Measurements from ENCODE around the gene IRF2BP1. TPM values are rescaled to one million over a fixed set of nuclear protein-coding genes. Genes with fewer than 3 reads are reported as not detected.

Gene IRF2BP1
- total and polyA plus RNA-seq, 10 donors, result 10.0 to 29.4 (median 22.5) TPM

DNA sequence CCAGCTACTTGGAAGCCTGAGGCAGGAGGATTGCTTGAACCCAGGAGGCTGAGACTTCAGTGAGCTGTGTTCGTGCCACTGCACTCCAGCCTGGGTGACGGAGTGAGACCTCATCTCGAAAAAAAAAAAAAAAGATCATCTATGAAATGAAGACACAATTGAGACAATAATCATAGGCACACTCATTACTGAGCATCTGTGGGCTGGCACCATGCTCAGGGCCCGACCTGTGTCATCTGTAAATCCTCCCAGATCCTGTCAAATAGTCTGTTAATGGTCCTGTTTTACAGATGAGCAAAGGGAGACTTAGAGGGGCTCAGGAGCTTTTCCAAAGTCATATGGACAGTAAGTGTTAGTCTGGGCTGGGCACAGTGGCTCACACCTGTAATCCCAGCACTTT lies 32.8 kb upstream of the IRF2BP1 start:
- Histone ChIP-seq H3K36me3 (no peaks in the 10 kb centered on the region), H3K27ac (no peak overlapping the region), H3K27me3 (replicated peaks in 1 of 7) (peaks cover 0 to 49% (median 0%) of the 10 kb centered on the region in 7 donors), H3K4me1 (no peaks in the 10 kb centered on the region), H3K4me3 (no peak overlapping the region), H3K9me3 (no peaks in the 10 kb centered on the region)
- 60 to 84% (median 73%) methylated on average over 4 of the region's 4 CpGs for WGBS, 5 donors
- no peak for DNase-seq
- no peak for TF ChIP-seq POLR2A (IDR thresholded peaks at IDR 0.05)
- TF ChIP-seq, protein P1, sequence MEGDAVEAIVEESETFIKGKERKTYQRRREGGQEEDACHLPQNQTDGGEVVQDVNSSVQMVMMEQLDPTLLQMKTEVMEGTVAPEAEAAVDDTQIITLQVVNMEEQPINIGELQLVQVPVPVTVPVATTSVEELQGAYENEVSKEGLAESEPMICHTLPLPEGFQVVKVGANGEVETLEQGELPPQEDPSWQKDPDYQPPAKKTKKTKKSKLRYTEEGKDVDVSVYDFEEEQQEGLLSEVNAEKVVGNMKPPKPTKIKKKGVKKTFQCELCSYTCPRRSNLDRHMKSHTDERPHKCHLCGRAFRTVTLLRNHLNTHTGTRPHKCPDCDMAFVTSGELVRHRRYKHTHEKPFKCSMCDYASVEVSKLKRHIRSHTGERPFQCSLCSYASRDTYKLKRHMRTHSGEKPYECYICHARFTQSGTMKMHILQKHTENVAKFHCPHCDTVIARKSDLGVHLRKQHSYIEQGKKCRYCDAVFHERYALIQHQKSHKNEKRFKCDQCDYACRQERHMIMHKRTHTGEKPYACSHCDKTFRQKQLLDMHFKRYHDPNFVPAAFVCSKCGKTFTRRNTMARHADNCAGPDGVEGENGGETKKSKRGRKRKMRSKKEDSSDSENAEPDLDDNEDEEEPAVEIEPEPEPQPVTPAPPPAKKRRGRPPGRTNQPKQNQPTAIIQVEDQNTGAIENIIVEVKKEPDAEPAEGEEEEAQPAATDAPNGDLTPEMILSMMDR (IDR thresholded peaks at IDR 0.05 in 8 of 11, conservative IDR thresholded peaks at IDR 0.05 in 3 of 11), result no peak
- intact Hi-C loops (cut with DNase I; ENCODE audit: low total_unique reads), result no loop called here

DNA sequence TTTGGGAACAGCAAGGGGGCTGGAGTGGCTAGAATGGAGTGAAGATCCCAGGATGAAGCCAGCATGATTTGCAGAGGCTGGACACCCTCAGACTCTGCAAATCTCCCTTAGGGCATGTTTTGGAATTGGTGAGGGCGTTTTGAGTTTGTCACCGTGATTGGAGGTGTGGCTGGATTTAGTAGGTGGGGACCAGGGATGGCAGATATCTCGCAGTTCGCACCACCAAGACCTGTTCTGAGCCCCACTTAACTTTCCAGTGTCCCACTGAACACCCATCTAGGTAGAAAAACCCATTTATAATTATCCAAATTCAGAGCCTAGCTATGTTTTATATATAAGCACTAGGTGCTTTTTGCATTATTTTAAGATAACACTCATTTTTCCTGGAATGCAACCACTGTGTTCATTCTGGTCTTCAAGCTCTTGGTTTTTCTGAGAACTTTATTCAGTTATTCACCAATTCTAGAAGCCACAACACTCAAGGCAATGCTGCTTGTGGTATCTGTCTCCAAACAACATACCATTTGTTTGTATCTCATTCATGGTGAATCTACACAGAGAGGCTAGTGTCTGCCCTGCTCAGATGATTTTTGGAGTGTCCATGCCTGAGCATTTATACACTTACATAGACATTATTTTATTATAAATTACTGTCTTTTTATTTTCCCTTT lies 31.6 kb upstream of the IRF2BP1 start:
- intact Hi-C loops (cut with DNase I; ENCODE audit: low total_unique reads), result no loop called here
- TF ChIP-seq, protein P1 (IDR thresholded peaks at IDR 0.05 in 8 of 11, conservative IDR thresholded peaks at IDR 0.05 in 3 of 11), result no peak
- TF ChIP-seq POLR2AphosphoS5 (IDR thresholded peaks at IDR 0.05) (no peak), POLR2A (IDR thresholded peaks at IDR 0.05) (no peak)
- H3K4me3 ChIP-seq, result no peak overlapping the region
- no peak for DNase-seq
- no peaks in the 10 kb centered on the region for H3K9me3 ChIP-seq
- H3K4me1 ChIP-seq, result no peaks in the 10 kb centered on the region
- H3K27me3 ChIP-seq (replicated peaks in 1 of 7), result peaks cover 0 to 61% (median 0%) of the 10 kb centered on the region in 7 donors
- no peaks in the 10 kb centered on the region for H3K36me3 ChIP-seq
- no peak overlapping the region for H3K27ac ChIP-seq
- 53 to 81% (median 70%) methylated on average over 4 of the region's 4 CpGs for WGBS, 5 donors

GRCh38 chr19:45913874-45914830 lies 28.2 kb upstream of the IRF2BP1 start, which contains the start of gene NANOS2:
Gene NANOS2, minus strand, starts transcription at chr19:45914778. Its CDS starts 85 bp downstream, at chr19:45914693.
- DNase-seq, result no peak
- intact Hi-C loops (cut with DNase I; ENCODE audit: low total_unique reads), result no loop called here
- TF ChIP-seq, protein P1 (IDR thresholded peaks at IDR 0.05 in 8 of 11, conservative IDR thresholded peaks at IDR 0.05 in 3 of 11), result no peak
- no peak for TF ChIP-seq POLR2A (IDR thresholded peaks at IDR 0.05)
- no peak within 1 kb of the TSS for H3K4me3 ChIP-seq
- H3K27me3 ChIP-seq (replicated peaks in 1 of 7), result peaks cover 0 to 64% (median 0%) of the 10 kb centered on the region in 7 donors
- H3K27ac ChIP-seq, result no peak within 1 kb of the TSS
- 49 to 67% (median 59%) methylated on average over 31 to 44 of the region's 44 CpGs for WGBS, 5 donors
- no peaks in the 10 kb centered on the region for H3K9me3 ChIP-seq
- H3K36me3 ChIP-seq, result no peaks in the 10 kb centered on the region
- H3K4me1 ChIP-seq, result no peaks in the 10 kb centered on the region

- H3K9me3 ChIP-seq, result no peaks in the 10 kb centered on the region
- H3K36me3 ChIP-seq, result no peaks in the 10 kb centered on the region
- H3K27me3 ChIP-seq (replicated peaks in 1 of 7), result peaks cover 0 to 53% (median 0%) of the 10 kb centered on the region in 7 donors
- no peak overlapping the region for H3K4me3 ChIP-seq
- intact Hi-C loops (cut with DNase I; ENCODE audit: low total_unique reads), result no loop called here
- no peak overlapping the region for H3K27ac ChIP-seq
- no peak for DNase-seq
- TF ChIP-seq POLR2A (IDR thresholded peaks at IDR 0.05) (no peak), POLR2AphosphoS5 (IDR thresholded peaks at IDR 0.05) (no peak)
- TF ChIP-seq, protein P1 (IDR thresholded peaks at IDR 0.05 in 8 of 11, conservative IDR thresholded peaks at IDR 0.05 in 3 of 11), result no peak
- no peaks in the 10 kb centered on the region for H3K4me1 ChIP-seq
- 66 to 86% (median 82%) methylated on average over 8 of the region's 8 CpGs for WGBS, 5 donors
Observed at GRCh38 chr19:45911291-45911690, 25.4 kb upstream of the IRF2BP1 start.

All from spleen (tissue), 11 donors.